ENCODE results near the gene ARHGAP10.

GRCh38 chr4:147965056-147965455 is 233.2 kb downstream of the ARHGAP10 start:
- no peak for TF ChIP-seq CTCF (IDR thresholded peaks at IDR 0.05; ENCODE audit: low read depth, low read length, poor library complexity, severe bottlenecking)
- no peak for TF ChIP-seq EZH2phosphoT487 (IDR thresholded peaks at IDR 0.05; ENCODE audit: borderline replicate concordance, low read length)
